Measurements from ENCODE around the gene PIEZO2.

PIEZO2 gene

GRCh38 chr18:11165138-11165537, 15.8 kb upstream of the PIEZO2 start:
- H3K9me3 ChIP-seq (ENCODE audit: control insufficient read depth, low read depth, low read length) = no peaks in the 10 kb centered on the region
- peaks cover 29% of the 10 kb centered on the region for H3K27me3 ChIP-seq (ENCODE audit: control insufficient read depth, insufficient read depth, low read length)
- no peak overlapping the region for H3K9ac ChIP-seq (ENCODE audit: low read length)
- no peak overlapping the region for H3K27ac ChIP-seq (ENCODE audit: low read length)
- H3K4me1 ChIP-seq (ENCODE audit: control insufficient read depth, low read depth, low read length) = peaks cover 10% of the 10 kb centered on the region
- H3K36me3 ChIP-seq (ENCODE audit: control insufficient read depth, low read depth, low read length) = no peaks in the 10 kb centered on the region
- no peak overlapping the region for H3K4me3 ChIP-seq (ENCODE audit: low read length)

- Histone ChIP-seq H3K36me3 (ENCODE audit: control insufficient read depth, low read depth, low read length) (no peaks in the 10 kb centered on the region), H3K4me1 (ENCODE audit: control insufficient read depth, low read depth, low read length) (peaks cover 10% of the 10 kb centered on the region), H3K27me3 (ENCODE audit: control insufficient read depth, insufficient read depth, low read length) (peaks cover 29% of the 10 kb centered on the region), H3K9me3 (ENCODE audit: control insufficient read depth, low read depth, low read length) (no peaks in the 10 kb centered on the region), H3K9ac (ENCODE audit: low read length) (no peak overlapping the region), H3K4me3 (ENCODE audit: low read length) (peak overlapping the region; percentile 12), H3K27ac (ENCODE audit: low read length) (no peak overlapping the region)
These were observed 14.3 kb upstream of the PIEZO2 start for GRCh38 chr18:11163665-11164064.

GRCh38 chr18:11162889-11163288, 13.5 kb upstream of the PIEZO2 start:
- H3K27ac ChIP-seq (ENCODE audit: low read length) = no peak overlapping the region
- no peak overlapping the region for H3K9ac ChIP-seq (ENCODE audit: low read length)
- H3K36me3 ChIP-seq (ENCODE audit: control insufficient read depth, low read depth, low read length) = no peaks in the 10 kb centered on the region
- H3K4me3 ChIP-seq (ENCODE audit: low read length) = no peak overlapping the region
- H3K27me3 ChIP-seq (ENCODE audit: control insufficient read depth, insufficient read depth, low read length) = peaks cover 29% of the 10 kb centered on the region
- no peaks in the 10 kb centered on the region for H3K9me3 ChIP-seq (ENCODE audit: control insufficient read depth, low read depth, low read length)
- peaks cover 10% of the 10 kb centered on the region for H3K4me1 ChIP-seq (ENCODE audit: control insufficient read depth, low read depth, low read length)

- H3K9me3 ChIP-seq (ENCODE audit: control insufficient read depth, low read depth, low read length) = no peaks in the 10 kb centered on the region
- no peak overlapping the region for H3K9ac ChIP-seq (ENCODE audit: low read length)
- H3K4me1 ChIP-seq (ENCODE audit: control insufficient read depth, low read depth, low read length) = peaks cover 10% of the 10 kb centered on the region
- no peak overlapping the region for H3K4me3 ChIP-seq (ENCODE audit: low read length)
- H3K27me3 ChIP-seq (ENCODE audit: control insufficient read depth, insufficient read depth, low read length) = peaks cover 29% of the 10 kb centered on the region
- H3K27ac ChIP-seq (ENCODE audit: low read length) = no peak overlapping the region
- H3K36me3 ChIP-seq (ENCODE audit: control insufficient read depth, low read depth, low read length) = no peaks in the 10 kb centered on the region
These were observed 13.1 kb upstream of the PIEZO2 start for GRCh38 chr18:11162462-11162861.

- Histone ChIP-seq H3K9me3 (ENCODE audit: control insufficient read depth, low read depth, low read length) (no peaks in the 10 kb centered on the region), H3K9ac (ENCODE audit: low read length) (no peak overlapping the region), H3K27me3 (ENCODE audit: control insufficient read depth, insufficient read depth, low read length) (peaks cover 24% of the 10 kb centered on the region), H3K27ac (ENCODE audit: low read length) (no peak overlapping the region), H3K36me3 (ENCODE audit: control insufficient read depth, low read depth, low read length) (no peaks in the 10 kb centered on the region), H3K4me3 (ENCODE audit: low read length) (no peak overlapping the region), H3K4me1 (ENCODE audit: control insufficient read depth, low read depth, low read length) (peaks cover 10% of the 10 kb centered on the region)
These were observed 10.9 kb upstream of the PIEZO2 start for GRCh38 chr18:11160313-11160712.

GRCh38 chr18:11159844-11160243, 10.5 kb upstream of the PIEZO2 start:
- no peaks in the 10 kb centered on the region for H3K9me3 ChIP-seq (ENCODE audit: control insufficient read depth, low read depth, low read length)
- H3K27me3 ChIP-seq (ENCODE audit: control insufficient read depth, insufficient read depth, low read length) = peaks cover 20% of the 10 kb centered on the region
- no peak overlapping the region for H3K9ac ChIP-seq (ENCODE audit: low read length)
- H3K4me1 ChIP-seq (ENCODE audit: control insufficient read depth, low read depth, low read length) = peaks cover 10% of the 10 kb centered on the region
- no peak overlapping the region for H3K4me3 ChIP-seq (ENCODE audit: low read length)
- H3K27ac ChIP-seq (ENCODE audit: low read length) = no peak overlapping the region
- H3K36me3 ChIP-seq (ENCODE audit: control insufficient read depth, low read depth, low read length) = no peaks in the 10 kb centered on the region

GRCh38 chr18:11156978-11157377, 7.6 kb upstream of the PIEZO2 start:
- H3K27me3 ChIP-seq (ENCODE audit: control insufficient read depth, insufficient read depth, low read length) = no peaks in the 10 kb centered on the region

GRCh38 chr18:11155034-11155759, 5.8 kb upstream of the PIEZO2 start:
- H3K9me3 ChIP-seq (ENCODE audit: control insufficient read depth, low read depth, low read length) = no peaks in the 10 kb centered on the region

More at GRCh38 chr18:11156978-11157377, 7.6 kb upstream of the PIEZO2 start:
- H3K36me3 ChIP-seq (ENCODE audit: control insufficient read depth, low read depth, low read length) = no peaks in the 10 kb centered on the region
- no peaks in the 10 kb centered on the region for H3K4me1 ChIP-seq (ENCODE audit: control insufficient read depth, low read depth, low read length)
- no peaks in the 10 kb centered on the region for H3K9me3 ChIP-seq (ENCODE audit: control insufficient read depth, low read depth, low read length)
- H3K9ac ChIP-seq (ENCODE audit: low read length) = no peak overlapping the region
- H3K27ac ChIP-seq (ENCODE audit: low read length) = no peak overlapping the region
- no peak overlapping the region for H3K4me3 ChIP-seq (ENCODE audit: low read length)

GRCh38 chr18:11154368-11154989, 5.1 kb upstream of the PIEZO2 start:
- no peaks in the 10 kb centered on the region for H3K9me3 ChIP-seq (ENCODE audit: control insufficient read depth, low read depth, low read length)
- peaks cover 21% of the 10 kb centered on the region for H3K27me3 ChIP-seq (ENCODE audit: control insufficient read depth, insufficient read depth, low read length)
- peaks cover 16% of the 10 kb centered on the region for H3K4me1 ChIP-seq (ENCODE audit: control insufficient read depth, low read depth, low read length)
- H3K27ac ChIP-seq (ENCODE audit: low read length) = no peak overlapping the region
- no peak overlapping the region for H3K9ac ChIP-seq (ENCODE audit: low read length)
- no peaks in the 10 kb centered on the region for H3K36me3 ChIP-seq (ENCODE audit: control insufficient read depth, low read depth, low read length)
- no peak overlapping the region for H3K4me3 ChIP-seq (ENCODE audit: low read length)

More at GRCh38 chr18:11155034-11155759, 5.8 kb upstream of the PIEZO2 start:
- H3K27me3 ChIP-seq (ENCODE audit: control insufficient read depth, insufficient read depth, low read length) = peaks cover 15% of the 10 kb centered on the region
- H3K36me3 ChIP-seq (ENCODE audit: control insufficient read depth, low read depth, low read length) = no peaks in the 10 kb centered on the region
- peaks cover 13% of the 10 kb centered on the region for H3K4me1 ChIP-seq (ENCODE audit: control insufficient read depth, low read depth, low read length)
- H3K27ac ChIP-seq (ENCODE audit: low read length) = no peak overlapping the region
- no peak overlapping the region for H3K9ac ChIP-seq (ENCODE audit: low read length)
- no peak overlapping the region for H3K4me3 ChIP-seq (ENCODE audit: low read length)

- H3K9ac ChIP-seq (ENCODE audit: low read length) = no peak overlapping the region
- no peak overlapping the region for H3K27ac ChIP-seq (ENCODE audit: low read length)
- H3K4me3 ChIP-seq (ENCODE audit: low read length) = no peak overlapping the region
- H3K9me3 ChIP-seq (ENCODE audit: control insufficient read depth, low read depth, low read length) = no peaks in the 10 kb centered on the region
- peaks cover 16% of the 10 kb centered on the region for H3K4me1 ChIP-seq (ENCODE audit: control insufficient read depth, low read depth, low read length)
- H3K36me3 ChIP-seq (ENCODE audit: control insufficient read depth, low read depth, low read length) = no peaks in the 10 kb centered on the region
- peaks cover 33% of the 10 kb centered on the region for H3K27me3 ChIP-seq (ENCODE audit: control insufficient read depth, insufficient read depth, low read length)
These were observed 3.7 kb upstream of the PIEZO2 start for GRCh38 chr18:11153097-11153496.

- Histone ChIP-seq H3K27ac (ENCODE audit: low read length) (no peak overlapping the region), H3K27me3 (ENCODE audit: control insufficient read depth, insufficient read depth, low read length) (peaks cover 61% of the 10 kb centered on the region), H3K4me1 (ENCODE audit: control insufficient read depth, low read depth, low read length) (peaks cover 31% of the 10 kb centered on the region), H3K9ac (ENCODE audit: low read length) (no peak overlapping the region), H3K9me3 (ENCODE audit: control insufficient read depth, low read depth, low read length) (no peaks in the 10 kb centered on the region), H3K36me3 (ENCODE audit: control insufficient read depth, low read depth, low read length) (peaks cover 2% of the 10 kb centered on the region), H3K4me3 (ENCODE audit: low read length) (peak overlapping the region; percentile 61)
These were observed 874 bp upstream of the PIEZO2 start for GRCh38 chr18:11150271-11150615.
